Measurements from ENCODE around the gene NRGN. TPM values are rescaled to one million over a fixed set of nuclear protein-coding genes. Genes with fewer than 3 reads are reported as not detected.

Gene NRGN
- total and polyA plus RNA-seq, 10 of the 15 experiments (the other 5 are each of a cell fraction or from before 2014, with no cell fraction given): 0.36 to 3.2 (median 1.1) TPM; not detected in 2

DNA sequence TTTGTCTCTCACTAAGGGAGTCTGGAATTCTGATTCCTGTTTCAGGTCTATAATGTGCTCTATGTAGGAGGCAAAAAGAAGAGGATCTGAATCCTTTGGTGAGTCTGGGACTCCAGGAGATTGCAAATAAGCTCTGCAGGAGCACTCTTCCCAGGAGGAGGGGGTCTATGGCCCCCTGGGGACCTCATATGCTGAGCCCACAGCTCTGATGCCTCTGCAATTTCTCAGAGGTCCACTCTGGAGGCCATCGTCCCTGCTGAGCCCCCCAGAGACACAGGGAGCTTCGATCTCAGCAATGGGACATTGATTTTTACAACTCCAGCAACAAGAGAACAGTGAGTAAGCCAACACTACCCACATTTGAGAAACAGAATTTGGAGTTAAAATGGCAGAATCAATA lies 20.2 kb upstream of the NRGN start:
- FAIRE-seq (no peak), ATAC-seq (no peak), DNase-seq (ENCODE audit: low read depth, low spot score) (no peak)
- Histone ChIP-seq H3K4me1 (ENCODE audit: control insufficient read depth, insufficient read depth, low read length) (no peaks in the 10 kb centered on the region; the same call in 1 of the 2 replicates), H3K27me3 (replicated peaks in 1 of 2; ENCODE audit: control insufficient read depth in 2 of 2, insufficient read depth in 2 of 2, low read length in 1 of 2) (peaks cover 0 to 13% of the 10 kb centered on the region in 2 experiments; a peak in 2 of 4 replicates), H3K9ac (ENCODE audit: control insufficient read depth, insufficient read depth, low read length) (no peak overlapping the region), H3K4me3 (no peak overlapping the region), H4K20me1 (ENCODE audit: control insufficient read depth, insufficient read depth) (no peaks in the 10 kb centered on the region), H3K9me3 (replicated peaks; ENCODE audit: control insufficient read depth, insufficient read depth, low read length) (no peaks in the 10 kb centered on the region), H3K36me3 (ENCODE audit: control insufficient read depth in 2 of 2, insufficient read depth in 2 of 2, low read length in 1 of 2) (no peaks in the 10 kb centered on the region), H3K27ac (ENCODE audit: control insufficient read depth, insufficient read depth) (no peak overlapping the region), H3K79me2 (ENCODE audit: control insufficient read depth, insufficient read depth, low read length) (no peaks in the 10 kb centered on the region), H3K4me2 (ENCODE audit: control insufficient read depth, insufficient read depth) (no peak overlapping the region), H2AFZ (ENCODE audit: control insufficient read depth, low read depth, low read length) (no peak overlapping the region)
- ChIA-PET RAD21 (ENCODE audit: unreplicated experiment) (interaction anchor here (2.3 kb wide), 1 partner anchor 49 kb away, joined by 9 read pairs; no protein-coding TSS in a partner anchor), POLR2A (interaction anchor here (1.5 kb wide), 1 partner anchor 48 kb away, joined by 4 read pairs; no protein-coding TSS in a partner anchor), CTCF (interaction anchor here (0.6 to 1.9 kb wide), 4 partner anchors 8 to 50 kb away, joined by 3 to 6 read pairs (median 4); no protein-coding TSS in a partner anchor), SMC1A (ENCODE audit: uncharacterized antibody, unreplicated experiment) (interaction anchor here (0.9 to 2.0 kb wide), 2 partner anchors 22 to 49 kb away, joined by 3 to 7 read pairs; no protein-coding TSS in a partner anchor)
- intact Hi-C loops (cut with micrococcal nuclease; ENCODE audit: unreplicated experiment) (no loop called here), in situ Hi-C loops (cut with MboI) (no loop called here)
- TF ChIP-seq, protein P1, sequence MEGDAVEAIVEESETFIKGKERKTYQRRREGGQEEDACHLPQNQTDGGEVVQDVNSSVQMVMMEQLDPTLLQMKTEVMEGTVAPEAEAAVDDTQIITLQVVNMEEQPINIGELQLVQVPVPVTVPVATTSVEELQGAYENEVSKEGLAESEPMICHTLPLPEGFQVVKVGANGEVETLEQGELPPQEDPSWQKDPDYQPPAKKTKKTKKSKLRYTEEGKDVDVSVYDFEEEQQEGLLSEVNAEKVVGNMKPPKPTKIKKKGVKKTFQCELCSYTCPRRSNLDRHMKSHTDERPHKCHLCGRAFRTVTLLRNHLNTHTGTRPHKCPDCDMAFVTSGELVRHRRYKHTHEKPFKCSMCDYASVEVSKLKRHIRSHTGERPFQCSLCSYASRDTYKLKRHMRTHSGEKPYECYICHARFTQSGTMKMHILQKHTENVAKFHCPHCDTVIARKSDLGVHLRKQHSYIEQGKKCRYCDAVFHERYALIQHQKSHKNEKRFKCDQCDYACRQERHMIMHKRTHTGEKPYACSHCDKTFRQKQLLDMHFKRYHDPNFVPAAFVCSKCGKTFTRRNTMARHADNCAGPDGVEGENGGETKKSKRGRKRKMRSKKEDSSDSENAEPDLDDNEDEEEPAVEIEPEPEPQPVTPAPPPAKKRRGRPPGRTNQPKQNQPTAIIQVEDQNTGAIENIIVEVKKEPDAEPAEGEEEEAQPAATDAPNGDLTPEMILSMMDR (IDR thresholded peaks at IDR 0.05 in 2 of 3, conservative IDR thresholded peaks at IDR 0.05 in 1 of 3; ENCODE audit: control insufficient read depth in 2 of 3, extremely low read depth in 1 of 3, insufficient read depth in 1 of 3, low read depth in 3 of 3, low read length in 3 of 3): no peak
- no peak for TF ChIP-seq BACH1 (IDR thresholded peaks at IDR 0.05; ENCODE audit: borderline replicate concordance)
- no peak for TF ChIP-seq HDAC2 (IDR thresholded peaks at IDR 0.05)
- no peak for TF ChIP-seq HCFC1 (IDR thresholded peaks at IDR 0.05; ENCODE audit: low read length)
- TF ChIP-seq, protein P2, sequence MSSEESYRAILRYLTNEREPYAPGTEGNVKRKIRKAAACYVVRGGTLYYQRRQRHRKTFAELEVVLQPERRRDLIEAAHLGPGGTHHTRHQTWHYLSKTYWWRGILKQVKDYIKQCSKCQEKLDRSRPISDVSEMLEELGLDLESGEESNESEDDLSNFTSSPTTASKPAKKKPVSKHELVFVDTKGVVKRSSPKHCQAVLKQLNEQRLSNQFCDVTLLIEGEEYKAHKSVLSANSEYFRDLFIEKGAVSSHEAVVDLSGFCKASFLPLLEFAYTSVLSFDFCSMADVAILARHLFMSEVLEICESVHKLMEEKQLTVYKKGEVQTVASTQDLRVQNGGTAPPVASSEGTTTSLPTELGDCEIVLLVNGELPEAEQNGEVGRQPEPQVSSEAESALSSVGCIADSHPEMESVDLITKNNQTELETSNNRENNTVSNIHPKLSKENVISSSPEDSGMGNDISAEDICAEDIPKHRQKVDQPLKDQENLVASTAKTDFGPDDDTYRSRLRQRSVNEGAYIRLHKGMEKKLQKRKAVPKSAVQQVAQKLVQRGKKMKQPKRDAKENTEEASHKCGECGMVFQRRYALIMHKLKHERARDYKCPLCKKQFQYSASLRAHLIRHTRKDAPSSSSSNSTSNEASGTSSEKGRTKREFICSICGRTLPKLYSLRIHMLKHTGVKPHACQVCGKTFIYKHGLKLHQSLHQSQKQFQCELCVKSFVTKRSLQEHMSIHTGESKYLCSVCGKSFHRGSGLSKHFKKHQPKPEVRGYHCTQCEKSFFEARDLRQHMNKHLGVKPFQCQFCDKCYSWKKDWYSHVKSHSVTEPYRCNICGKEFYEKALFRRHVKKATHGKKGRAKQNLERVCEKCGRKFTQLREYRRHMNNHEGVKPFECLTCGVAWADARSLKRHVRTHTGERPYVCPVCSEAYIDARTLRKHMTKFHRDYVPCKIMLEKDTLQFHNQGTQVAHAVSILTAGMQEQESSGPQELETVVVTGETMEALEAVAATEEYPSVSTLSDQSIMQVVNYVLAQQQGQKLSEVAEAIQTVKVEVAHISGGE (CRISPR knock-in tag; IDR thresholded peaks at IDR 0.05): no peak
- TF ChIP-seq HDGF (IDR thresholded peaks at IDR 0.05): no peak
- TF ChIP-seq, protein P3, sequence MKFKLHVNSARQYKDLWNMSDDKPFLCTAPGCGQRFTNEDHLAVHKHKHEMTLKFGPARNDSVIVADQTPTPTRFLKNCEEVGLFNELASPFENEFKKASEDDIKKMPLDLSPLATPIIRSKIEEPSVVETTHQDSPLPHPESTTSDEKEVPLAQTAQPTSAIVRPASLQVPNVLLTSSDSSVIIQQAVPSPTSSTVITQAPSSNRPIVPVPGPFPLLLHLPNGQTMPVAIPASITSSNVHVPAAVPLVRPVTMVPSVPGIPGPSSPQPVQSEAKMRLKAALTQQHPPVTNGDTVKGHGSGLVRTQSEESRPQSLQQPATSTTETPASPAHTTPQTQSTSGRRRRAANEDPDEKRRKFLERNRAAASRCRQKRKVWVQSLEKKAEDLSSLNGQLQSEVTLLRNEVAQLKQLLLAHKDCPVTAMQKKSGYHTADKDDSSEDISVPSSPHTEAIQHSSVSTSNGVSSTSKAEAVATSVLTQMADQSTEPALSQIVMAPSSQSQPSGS (IDR thresholded peaks at IDR 0.05; ENCODE audit: low read length): no peak
- no peak for TF ChIP-seq CHD2 (IDR thresholded peaks at IDR 0.05; ENCODE audit: borderline replicate concordance, low read depth, low read length)
- no peak for TF ChIP-seq CHD1 (IDR thresholded peaks at IDR 0.05; ENCODE audit: low read depth, low read length)
- TF ChIP-seq MYB (IDR thresholded peaks at IDR 0.05; ENCODE audit: borderline replicate concordance, low read depth, low read length): no peak
- TF ChIP-seq DPF2 (IDR thresholded peaks at IDR 0.05): no peak
- no peak for TF ChIP-seq ZNF274 (IDR thresholded peaks at IDR 0.05; ENCODE audit: insufficient read depth, insufficient read length)
- BruUV-seq (replicated peaks): no TSS peak
- WGBS (ENCODE audit: insufficient coverage, insufficient replicate concordance, low lambda C conversion rate, missing lambda C conversion rate): 5% methylated on average over 2 of the region's 2 CpGs

Data from GM12878 (cell line).